ENCODE results near the gene SCRN2. TPM values are rescaled to one million over a fixed set of nuclear protein-coding genes. Genes with fewer than 3 reads are reported as not detected.

Gene SCRN2
- polyA plus RNA-seq, 6 donors from 2014 or later = 20.0 to 35.5 (median 23.5) TPM

DNA sequence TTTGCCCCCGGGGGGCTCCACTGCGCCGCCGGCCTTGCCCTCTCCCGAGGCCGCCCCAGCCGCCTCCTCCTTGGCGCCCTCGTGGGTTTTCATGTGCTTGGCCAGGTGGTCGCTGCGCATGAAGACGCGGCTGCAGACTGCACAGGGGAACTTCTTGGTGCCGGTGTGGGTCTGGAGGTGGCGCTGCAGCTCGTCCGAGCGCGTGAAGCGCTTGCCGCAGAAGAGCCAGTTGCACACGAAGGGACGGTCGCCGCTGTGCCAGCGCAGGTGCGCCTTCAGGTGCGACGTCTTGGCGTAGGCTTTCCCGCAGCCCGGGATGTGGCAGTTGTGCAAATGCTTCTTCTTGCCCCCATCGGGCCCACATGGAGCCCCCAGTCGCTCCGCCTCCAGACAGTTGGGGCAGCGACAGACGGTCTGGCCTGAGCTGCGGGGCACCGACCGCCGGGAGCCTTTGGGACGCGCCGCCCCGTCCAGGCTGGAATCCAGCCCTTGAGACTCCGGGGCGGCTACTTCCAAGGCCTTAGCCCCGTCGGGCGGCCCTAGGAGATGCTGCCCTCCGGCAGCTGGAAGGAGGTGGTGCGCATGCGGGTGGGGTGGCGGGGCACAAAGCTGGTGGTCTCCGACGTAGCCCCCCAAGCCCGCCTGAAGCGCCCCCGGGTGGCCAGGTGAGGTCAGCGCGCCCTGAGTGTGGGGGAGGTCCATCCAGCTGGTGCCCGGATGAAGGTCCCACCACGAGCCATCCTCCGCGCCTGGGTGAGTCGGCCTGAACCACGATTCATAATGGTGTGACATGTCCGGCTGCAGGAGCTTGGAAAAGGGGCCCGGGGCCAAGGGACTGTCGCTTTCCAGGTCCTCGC lies 6.5 kb upstream of the SCRN2 start:
- H3K27me3 Mint-ChIP-seq = peaks cover 55 to 83% (median 78%) of the 10 kb centered on the region in 3 donors
- no peaks in the 10 kb centered on the region for H3K9me3 Mint-ChIP-seq
- H3K4me3 Mint-ChIP-seq = peak overlapping the region in 3 of 8 donors; percentile 4 to 41 (median 25)
- no peaks in the 10 kb centered on the region for H3K36me3 Mint-ChIP-seq
- no peak overlapping the region for H3K27ac Mint-ChIP-seq
- DNase-seq (no peak), ATAC-seq (ENCODE audit: low read depth in 2 of 2) (peak; percentile 49 to 51)
- H3K4me1 Mint-ChIP-seq = peaks cover 26 to 36% (median 33%) of the 10 kb centered on the region in 3 donors

DNA sequence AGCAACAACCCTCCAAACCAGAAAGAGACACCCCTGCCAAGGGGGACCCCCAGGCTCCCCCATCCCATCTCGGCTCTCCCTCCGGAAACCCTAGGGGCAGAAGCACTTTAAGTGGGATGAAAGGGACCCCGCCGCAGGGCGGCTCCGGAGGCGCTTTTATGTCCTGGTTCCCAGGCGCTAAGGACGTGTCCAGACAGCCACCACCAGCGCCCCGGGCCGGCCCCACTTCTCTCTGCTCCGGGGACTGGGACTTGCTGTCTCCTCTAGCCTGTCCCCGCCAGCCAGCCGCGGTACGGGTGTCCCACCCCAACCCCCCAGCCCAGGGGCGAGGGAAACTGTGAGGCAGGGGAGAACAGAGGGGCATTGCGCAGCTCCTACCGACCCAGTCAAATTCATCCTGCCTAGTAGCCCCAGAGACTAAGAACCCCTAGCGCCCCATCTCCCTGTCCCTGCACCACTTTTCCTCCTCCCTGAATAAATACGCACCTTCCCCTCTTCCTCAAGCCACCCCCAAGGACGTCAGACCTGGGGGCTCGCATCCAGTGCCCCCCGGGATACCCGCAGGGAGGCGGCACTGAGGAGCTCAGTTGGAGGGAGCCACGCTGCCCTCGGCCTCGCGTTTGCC lies 5.8 kb upstream of the SCRN2 start:
- H3K36me3 Mint-ChIP-seq = no peaks in the 10 kb centered on the region
- H3K4me3 Mint-ChIP-seq = peak overlapping the region in 2 of 8 donors; percentile 4 to 20
- DNase-seq (no peak), ATAC-seq (ENCODE audit: low read depth in 2 of 2) (no peak)
- peaks cover 49 to 75% (median 71%) of the 10 kb centered on the region in 3 donors for H3K27me3 Mint-ChIP-seq
- H3K4me1 Mint-ChIP-seq = peaks cover 19 to 29% (median 25%) of the 10 kb centered on the region in 3 donors
- no peaks in the 10 kb centered on the region for H3K9me3 Mint-ChIP-seq
- H3K27ac Mint-ChIP-seq = no peak overlapping the region

DNA sequence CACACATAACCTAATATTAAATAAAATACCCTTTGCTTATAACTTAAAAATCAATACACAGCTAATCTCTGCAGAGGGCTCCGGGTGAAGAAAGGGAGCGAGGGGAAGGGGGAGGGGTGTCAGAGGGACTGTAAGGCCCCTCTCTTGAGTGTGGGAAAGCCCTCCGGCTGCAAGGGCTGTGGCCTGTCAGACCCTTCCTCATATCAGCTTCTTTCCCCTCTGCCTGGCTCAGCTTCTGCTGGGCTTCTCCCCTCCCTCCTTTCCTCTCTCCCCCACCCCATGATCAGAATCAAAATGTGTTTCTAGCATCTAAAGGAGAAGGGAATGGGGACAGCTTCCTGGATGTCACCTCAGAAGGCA lies 4.6 kb upstream of the SCRN2 start:
- Mint-ChIP-seq H3K36me3 (no peaks in the 10 kb centered on the region), H3K27me3 (peaks cover 49 to 70% (median 64%) of the 10 kb centered on the region in 3 donors), H3K4me3 (no peak overlapping the region), H3K4me1 (peaks cover 21 to 32% (median 25%) of the 10 kb centered on the region in 3 donors), H3K9me3 (no peaks in the 10 kb centered on the region), H3K27ac (no peak overlapping the region)
- DNase-seq (no peak), ATAC-seq (ENCODE audit: low read depth in 2 of 2) (no peak)

GRCh38 chr17:47844814-47845715 lies 4.0 kb upstream of the SCRN2 start:
- ATAC-seq (ENCODE audit: low read depth in 2 of 2) (no peak), DNase-seq (no peak)
- Mint-ChIP-seq H3K9me3 (no peaks in the 10 kb centered on the region), H3K4me1 (peaks cover 20 to 32% (median 25%) of the 10 kb centered on the region in 3 donors), H3K27me3 (peaks cover 43 to 63% (median 58%) of the 10 kb centered on the region in 3 donors), H3K27ac (no peak overlapping the region), H3K4me3 (peak overlapping the region in 1 of 8 donors; percentile 5), H3K36me3 (no peaks in the 10 kb centered on the region)

DNA sequence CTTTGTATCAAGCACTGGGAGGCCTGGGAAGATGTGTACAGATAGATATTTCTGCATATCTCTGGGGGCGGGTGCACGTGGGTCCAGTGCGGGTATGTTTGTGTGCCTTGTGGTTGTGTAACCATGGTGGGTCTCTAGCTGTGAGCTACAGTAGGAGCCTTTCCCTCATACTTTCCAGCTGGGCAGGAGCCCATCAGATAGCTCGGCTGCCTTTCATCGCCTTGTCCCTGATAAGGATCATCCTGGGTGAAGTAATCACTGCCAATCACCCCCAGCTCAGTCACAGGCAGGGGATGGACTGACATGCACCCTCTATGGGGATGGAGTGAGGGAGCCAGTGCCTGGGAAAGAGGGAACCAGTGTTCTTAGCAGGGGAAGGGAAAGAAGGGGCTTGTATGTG lies 3.2 kb upstream of the SCRN2 start:
- Mint-ChIP-seq H3K27ac (no peak overlapping the region), H3K36me3 (no peaks in the 10 kb centered on the region), H3K4me3 (no peak overlapping the region), H3K4me1 (peaks cover 23 to 36% (median 32%) of the 10 kb centered on the region in 3 donors), H3K27me3 (peaks cover 38 to 55% (median 49%) of the 10 kb centered on the region in 3 donors), H3K9me3 (no peaks in the 10 kb centered on the region)
- ATAC-seq (ENCODE audit: low read depth in 2 of 2) (no peak), DNase-seq (no peak)

- peaks cover 30 to 46% (median 40%) of the 10 kb centered on the region in 3 donors for H3K27me3 Mint-ChIP-seq
- peaks cover 23 to 36% (median 30%) of the 10 kb centered on the region in 3 donors for H3K4me1 Mint-ChIP-seq
- H3K36me3 Mint-ChIP-seq = no peaks in the 10 kb centered on the region
- DNase-seq = no peak
- no peak overlapping the region for H3K27ac Mint-ChIP-seq
- no peaks in the 10 kb centered on the region for H3K9me3 Mint-ChIP-seq
- ATAC-seq (ENCODE audit: low read depth in 2 of 2) = no peak
- peak overlapping the region in 1 of 8 donors; percentile 95 for H3K4me3 Mint-ChIP-seq
Observed at GRCh38 chr17:47843391-47843730, 2.3 kb upstream of the SCRN2 start.

DNA sequence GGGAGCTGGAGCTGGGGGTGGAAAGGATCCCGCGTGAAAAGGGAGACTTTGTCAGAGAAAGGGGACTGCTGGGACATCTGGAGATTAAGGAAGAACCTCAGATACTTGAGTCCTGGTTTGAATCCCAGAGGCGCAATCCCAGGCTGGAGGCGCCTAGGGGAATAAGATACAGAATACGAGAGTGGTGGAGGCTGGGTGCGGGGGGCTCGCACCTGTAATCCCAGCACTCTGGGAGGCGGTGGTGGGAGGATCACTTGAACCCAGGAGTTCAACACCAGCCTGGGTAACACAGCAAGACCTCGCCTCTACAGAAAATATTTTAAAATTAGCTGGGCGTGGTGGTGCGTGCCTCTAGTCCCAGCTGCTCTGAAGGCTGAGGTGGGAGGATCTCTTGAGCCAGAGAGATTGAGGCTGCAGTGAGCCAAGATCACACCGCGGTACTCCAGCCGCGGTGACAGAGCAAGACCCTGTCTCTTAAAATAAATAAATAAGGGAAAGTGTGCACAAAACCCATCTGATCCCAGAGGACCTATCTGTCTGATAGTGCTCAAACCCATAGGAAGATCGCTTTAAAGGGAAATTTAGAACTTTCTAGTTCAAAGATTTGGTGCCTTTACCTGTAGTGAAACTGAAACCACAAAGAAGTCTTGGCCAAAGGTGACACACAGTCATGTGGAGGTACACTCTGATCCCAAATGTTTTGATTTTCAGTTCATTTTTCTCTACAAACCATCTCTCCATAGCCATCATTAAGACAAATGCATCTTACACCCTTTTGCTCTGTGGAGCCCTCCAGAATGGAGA lies 617 bp upstream of the SCRN2 start:
- DNase-seq (no peak), ATAC-seq (ENCODE audit: low read depth in 2 of 2) (no peak)
- H3K9me3 Mint-ChIP-seq = no peaks in the 10 kb centered on the region
- H3K4me3 Mint-ChIP-seq = peak overlapping the region; percentile 93 to 100 (median 96)
- peaks cover 29 to 30% (median 30%) of the 10 kb centered on the region in 3 donors for H3K27me3 Mint-ChIP-seq
- H3K27ac Mint-ChIP-seq = peak overlapping the region in 5 of 6 donors; percentile 39 to 88 (median 76)
- H3K4me1 Mint-ChIP-seq = peaks cover 17 to 26% (median 25%) of the 10 kb centered on the region in 3 donors
- H3K36me3 Mint-ChIP-seq = no peaks in the 10 kb centered on the region

- Mint-ChIP-seq H3K36me3 (no peaks in the 10 kb centered on the region), H3K27ac (peak overlapping the region in 1 of 6 donors; percentile 88), H3K27me3 (peaks cover 14 to 15% (median 14%) of the 10 kb centered on the region in 3 donors), H3K9me3 (no peaks in the 10 kb centered on the region), H3K4me1 (peaks cover 23 to 25% (median 25%) of the 10 kb centered on the region in 3 donors), H3K4me3 (peak overlapping the region; percentile 93 to 100 (median 96))
- ATAC-seq (ENCODE audit: low read depth in 2 of 2) (no peak), DNase-seq (no peak)
Observed at GRCh38 chr17:47840001-47840741, 902 bp downstream of the SCRN2 start.

- Mint-ChIP-seq H3K27me3 (peaks cover 3 to 5% (median 3%) of the 10 kb centered on the region in 3 donors), H3K4me3 (peak overlapping the region in 4 of 8 donors; percentile 42 to 96 (median 81)), H3K27ac (no peak overlapping the region), H3K36me3 (no peaks in the 10 kb centered on the region), H3K9me3 (no peaks in the 10 kb centered on the region), H3K4me1 (peaks cover 25 to 31% (median 27%) of the 10 kb centered on the region in 3 donors)
- DNase-seq (no peak), ATAC-seq (ENCODE audit: low read depth in 2 of 2) (no peak)
Observed at GRCh38 chr17:47839071-47839470, 2.0 kb downstream of the SCRN2 start.

- Mint-ChIP-seq H3K9me3 (no peaks in the 10 kb centered on the region), H3K4me1 (peaks cover 25 to 31% (median 27%) of the 10 kb centered on the region in 3 donors), H3K4me3 (peak overlapping the region in 2 of 8 donors; percentile 67 to 95), H3K36me3 (no peaks in the 10 kb centered on the region), H3K27me3 (peaks cover 0 to 5% (median 0%) of the 10 kb centered on the region in 3 donors), H3K27ac (no peak overlapping the region)
- no peak for ATAC-seq (ENCODE audit: low read depth in 2 of 2)
- no peak for DNase-seq
Observed at GRCh38 chr17:47838636-47839035, 2.4 kb downstream of the SCRN2 start.

GRCh38 chr17:47837401-47838039 lies 3.6 kb downstream of the SCRN2 start:
- DNase-seq = no peak
- Mint-ChIP-seq H3K4me1 (peaks cover 20 to 31% (median 22%) of the 10 kb centered on the region in 3 donors), H3K4me3 (peak overlapping the region in 1 of 8 donors; percentile 35), H3K27ac (peak overlapping the region in 1 of 6 donors; percentile 44), H3K27me3 (no peaks in the 10 kb centered on the region), H3K36me3 (no peaks in the 10 kb centered on the region), H3K9me3 (no peaks in the 10 kb centered on the region)
- ATAC-seq (ENCODE audit: low read depth in 2 of 2) = no peak
